Hepatocyte (in vitro differentiated cells): ENCODE measurements around the gene MEIS1. TPM values are rescaled to one million over a fixed set of nuclear protein-coding genes. Genes with fewer than 3 reads are reported as not detected.

ENCODE experiments used
- DNase-seq: peaks from one replicate; pipeline ENCODE4 v3.0.0-alpha.2; 2016; ENCODE audit warnings: low spot score
- H2AFZ ChIP-seq: fragments of 200-600 bp; sonication (generic); 2 replicates; pipeline ENCODE4 v1.6.0; 2016; ENCODE audit warnings: antibody characterized with exemption, mild to moderate bottlenecking
- H3K27ac ChIP-seq: fragments of 200-600 bp; sonication (generic); 2 replicates; pipeline ENCODE4 v1.5.1; 2016; ENCODE audit warnings: mild to moderate bottlenecking
- H3K27me3 ChIP-seq: fragments of 200-600 bp; sonication (generic); 2 replicates; pipeline ENCODE4 v1.6.1; 2016
- H3K36me3 ChIP-seq: fragments of 200-600 bp; sonication (generic); replicated peaks from 2 replicates; pipeline ENCODE4 v1.5.1; 2016; ENCODE audit warnings: low read depth; ENCODE audit not compliant: insufficient read depth
- H3K4me1 ChIP-seq: fragments of 200-600 bp; sonication (generic); 2 replicates; pipeline ENCODE4 v1.5.1; 2016; ENCODE audit warnings: mild to moderate bottlenecking, moderate library complexity; ENCODE audit not compliant: insufficient read depth
- H3K4me2 ChIP-seq: fragments of 200-600 bp; sonication (generic); 2 replicates; pipeline ENCODE4 v1.6.0; 2016
- H3K4me3 ChIP-seq: fragments of 200-600 bp; sonication (generic); 2 replicates; pipeline ENCODE4 v1.5.1; 2016; ENCODE audit warnings: mild to moderate bottlenecking
- H3K79me2 ChIP-seq: fragments of 200-600 bp; sonication (generic); 2 replicates; pipeline ENCODE4 v1.6.0; 2017; ENCODE audit warnings: mild to moderate bottlenecking
- H3K9me2 ChIP-seq: fragments of 200-600 bp; sonication (generic); replicated peaks from 2 replicates; pipeline ENCODE4 v1.6.0; 2017; ENCODE audit warnings: mild to moderate bottlenecking; ENCODE audit not compliant: insufficient read depth
- H3K9me3 ChIP-seq: fragments of 200-600 bp; sonication (generic); 2 replicates; pipeline ENCODE4 v1.5.1; 2016; ENCODE audit warnings: low read depth, mild to moderate bottlenecking
- H4K20me1 ChIP-seq: fragments of 200-600 bp; sonication (generic); 2 replicates; pipeline ENCODE4 v1.6.0; 2016; ENCODE audit warnings: mild to moderate bottlenecking; ENCODE audit not compliant: insufficient read depth, poor library complexity, severe bottlenecking
- EZH2 ChIP-seq: fragments of 200-600 bp; sonication (generic); IDR thresholded peaks from 2 replicates; pipeline ENCODE4 v1.6.1; 2016; ENCODE audit warnings: antibody characterized with exemption, mild to moderate bottlenecking, borderline replicate concordance
- EZH2phosphoT487 ChIP-seq: fragments of 200-600 bp; sonication (generic); IDR thresholded peaks from one replicate; pipeline ENCODE4 v1.6.1; 2018; ENCODE audit warnings: antibody characterized with exemption, mild to moderate bottlenecking, low read depth, moderate library complexity; ENCODE audit not compliant: unreplicated experiment, severe bottlenecking
- WGBS: methylation state at CpG from one replicate; pipeline ENCODE4 v1.1.6; 2016; ENCODE audit warnings: low lambda C conversion rate; ENCODE audit errors: missing lambda C conversion rate; 5-methylcytosine and 5-hydroxymethylcytosine counted together
- polyA plus RNA-seq: library from polyadenylated mRNA; unstranded; fragments of >200 nt; fragmentation: Nextera tagmentation; extraction: Ambion mirVana; gene quantifications from 2 replicates; pipeline ENCODE4 v1.2.1, GENCODE V29; 2016
- total RNA-seq: library from RNA; depleted of rRNA; stranded (reverse); fragments of >200 nt; gene quantifications from 2 replicates; pipeline ENCODE4 v1.2.3, GENCODE V29; 2014
- TF ChIP-seq, protein P1 (sequence below): fragments of 200-600 bp; sonication (generic); IDR thresholded peaks from 2 replicates; pipeline ENCODE4 v1.5.1; 2016; ENCODE audit warnings: antibody characterized with exemption, mild to moderate bottlenecking; ENCODE audit not compliant: poor library complexity

Gene MEIS1
- total and polyA plus RNA-seq, 2 experiments from 2014 or later = 29.6 to 35.5 TPM

DNA sequence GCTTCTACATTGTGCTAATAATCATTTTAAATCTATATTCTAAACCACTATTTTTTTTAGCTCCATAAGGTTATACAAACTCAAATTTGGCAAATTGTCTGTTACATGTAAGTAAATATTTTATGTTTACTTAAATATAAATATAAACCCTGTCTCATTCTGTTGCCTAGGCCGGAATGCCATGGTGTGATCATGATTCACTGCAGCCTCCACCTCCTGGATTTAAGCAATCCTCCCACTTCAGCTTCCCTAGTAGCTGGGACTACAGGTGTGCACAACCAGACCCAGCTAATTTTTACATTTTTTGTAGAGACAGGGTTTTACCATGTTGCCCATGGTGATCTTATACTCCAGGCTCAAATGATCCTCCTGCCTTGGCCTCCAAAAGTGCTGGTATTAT, 124.7 kb downstream of the MEIS1 start:
- DNase-seq = no peak
- H3K27me3 ChIP-seq = no peaks in the 10 kb centered on the region
- TF ChIP-seq EZH2phosphoT487 (no peak), EZH2 (no peak)
- TF ChIP-seq, protein P1, sequence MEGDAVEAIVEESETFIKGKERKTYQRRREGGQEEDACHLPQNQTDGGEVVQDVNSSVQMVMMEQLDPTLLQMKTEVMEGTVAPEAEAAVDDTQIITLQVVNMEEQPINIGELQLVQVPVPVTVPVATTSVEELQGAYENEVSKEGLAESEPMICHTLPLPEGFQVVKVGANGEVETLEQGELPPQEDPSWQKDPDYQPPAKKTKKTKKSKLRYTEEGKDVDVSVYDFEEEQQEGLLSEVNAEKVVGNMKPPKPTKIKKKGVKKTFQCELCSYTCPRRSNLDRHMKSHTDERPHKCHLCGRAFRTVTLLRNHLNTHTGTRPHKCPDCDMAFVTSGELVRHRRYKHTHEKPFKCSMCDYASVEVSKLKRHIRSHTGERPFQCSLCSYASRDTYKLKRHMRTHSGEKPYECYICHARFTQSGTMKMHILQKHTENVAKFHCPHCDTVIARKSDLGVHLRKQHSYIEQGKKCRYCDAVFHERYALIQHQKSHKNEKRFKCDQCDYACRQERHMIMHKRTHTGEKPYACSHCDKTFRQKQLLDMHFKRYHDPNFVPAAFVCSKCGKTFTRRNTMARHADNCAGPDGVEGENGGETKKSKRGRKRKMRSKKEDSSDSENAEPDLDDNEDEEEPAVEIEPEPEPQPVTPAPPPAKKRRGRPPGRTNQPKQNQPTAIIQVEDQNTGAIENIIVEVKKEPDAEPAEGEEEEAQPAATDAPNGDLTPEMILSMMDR = no peak
- no peaks in the 10 kb centered on the region for H3K9me3 ChIP-seq
- H3K36me3 ChIP-seq = no peaks in the 10 kb centered on the region
- peaks cover 18% of the 10 kb centered on the region for H3K79me2 ChIP-seq
- H3K9me2 ChIP-seq = no peaks in the 10 kb centered on the region
- H3K4me2 ChIP-seq = no peak overlapping the region
- no peaks in the 10 kb centered on the region for H4K20me1 ChIP-seq
- H3K4me3 ChIP-seq = no peak overlapping the region
- peaks cover 16% of the 10 kb centered on the region for H3K4me1 ChIP-seq
- no peak overlapping the region for H2AFZ ChIP-seq
- no peak overlapping the region for H3K27ac ChIP-seq
- 95% methylated on average over 1 of the region's 1 CpG for WGBS

DNA sequence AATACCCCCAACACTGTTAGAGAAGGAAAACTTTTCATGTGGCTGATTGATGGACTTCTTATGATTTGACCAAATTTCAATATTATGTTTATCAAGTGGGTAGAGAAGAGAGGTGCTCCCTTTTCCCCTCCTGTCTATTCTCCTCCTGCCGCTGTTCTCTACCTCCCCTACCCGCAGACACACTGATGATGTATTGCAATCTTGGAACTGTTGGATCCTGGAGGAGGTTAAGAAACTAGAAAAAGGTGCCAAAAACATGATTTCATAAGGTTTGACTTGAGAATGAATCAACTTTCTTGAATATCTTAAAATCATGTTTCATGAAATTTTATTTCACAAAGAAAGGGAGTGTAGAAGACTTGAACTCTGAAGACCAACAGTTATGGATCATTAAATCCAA, 125.8 kb downstream of the MEIS1 start:
- Histone ChIP-seq H4K20me1 (no peaks in the 10 kb centered on the region), H3K27ac (no peak overlapping the region), H3K79me2 (peaks cover 18% of the 10 kb centered on the region), H3K4me1 (peaks cover 21% of the 10 kb centered on the region), H2AFZ (no peak overlapping the region), H3K9me3 (no peaks in the 10 kb centered on the region), H3K4me3 (no peak overlapping the region), H3K4me2 (no peak overlapping the region), H3K36me3 (no peaks in the 10 kb centered on the region), H3K9me2 (no peaks in the 10 kb centered on the region), H3K27me3 (no peaks in the 10 kb centered on the region)
- TF ChIP-seq EZH2phosphoT487 (no peak), EZH2 (no peak)
- TF ChIP-seq, protein P1 = no peak
- 93% methylated on average over 2 of the region's 2 CpGs for WGBS
- DNase-seq = no peak

DNA sequence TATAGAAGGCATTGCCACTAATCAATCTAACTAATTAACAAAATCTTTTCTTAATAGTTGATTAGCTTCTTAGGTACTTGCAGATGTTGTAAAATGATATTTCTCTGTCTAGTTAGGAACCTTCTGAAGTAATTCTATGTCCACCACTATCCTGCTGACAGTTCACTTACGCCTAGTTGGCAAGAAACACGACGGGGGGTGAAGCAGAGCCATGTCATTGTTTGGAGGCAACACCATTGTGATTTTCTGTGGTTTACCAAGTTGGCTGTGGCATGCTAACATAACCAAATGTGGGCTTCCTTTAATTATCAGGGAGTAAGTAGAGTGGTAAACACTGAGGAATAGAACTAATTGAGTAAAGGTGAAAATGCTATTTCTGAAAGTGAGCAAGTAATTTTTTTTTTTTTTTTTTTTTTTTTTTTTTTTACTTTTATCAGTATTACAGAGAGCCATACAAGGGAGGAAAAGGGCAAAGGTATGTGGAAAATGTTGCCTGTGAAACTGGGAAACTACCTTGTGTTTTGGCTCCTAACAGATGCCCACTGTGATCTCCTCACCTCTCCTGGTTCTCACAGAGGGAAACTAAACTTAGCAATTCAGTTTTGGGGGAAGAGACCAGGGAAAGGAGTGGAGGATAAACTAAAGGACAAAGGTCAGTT, 126.8 kb downstream of the MEIS1 start:
- peak overlapping the region; percentile 22 for H3K27ac ChIP-seq
- WGBS = 41% methylated on average over 3 of the region's 3 CpGs
- peak overlapping the region; percentile 37 for H3K4me2 ChIP-seq

More for the DNA sequence above, 126.8 kb downstream of the MEIS1 start:
- Histone ChIP-seq H3K4me3 (no peak overlapping the region), H3K4me1 (peaks cover 21% of the 10 kb centered on the region), H3K27me3 (no peaks in the 10 kb centered on the region), H3K36me3 (no peaks in the 10 kb centered on the region), H3K9me3 (no peaks in the 10 kb centered on the region), H3K79me2 (peaks cover 22% of the 10 kb centered on the region), H4K20me1 (no peaks in the 10 kb centered on the region), H2AFZ (no peak overlapping the region), H3K9me2 (no peaks in the 10 kb centered on the region)
- no peak for TF ChIP-seq EZH2
- TF ChIP-seq EZH2phosphoT487 = no peak
- TF ChIP-seq, protein P1 = no peak
- no peak for DNase-seq
